DND-41 (cell line): ENCODE data around the gene NEURL1.

Experiments used
- ATAC-seq: fragments of 200-7000 bp; cut with Tn5 transposase; 3 replicates; pipeline ENCODE4 v1.9.1; 2021; ENCODE audit warnings: low read depth; ENCODE audit not compliant: insufficient read depth
- DNase-seq: peaks from one replicate; pipeline ENCODE4 v3.0.0-alpha.2; 2020
- H2AFZ ChIP-seq: 2 replicates; pipeline ENCODE4 v1.6.0; 2012; ENCODE audit warnings: low read depth, low read length
- H3K27ac ChIP-seq: 2 replicates; pipeline ENCODE4 v1.5.1; 2012; ENCODE audit warnings: low read length, inconsistent platforms
- H3K27me3 ChIP-seq: fragments of 200-600 bp; sonication (generic); 2 replicates; pipeline ENCODE4 v1.6.0; 2012; ENCODE audit warnings: low read length, mild to moderate bottlenecking, inconsistent platforms; ENCODE audit not compliant: insufficient read depth, poor library complexity
- H3K36me3 ChIP-seq: 2 replicates; pipeline ENCODE4 v1.5.1; 2012; ENCODE audit warnings: low read length, inconsistent platforms; ENCODE audit not compliant: insufficient read depth
- H3K4me1 ChIP-seq: 2 replicates; pipeline ENCODE4 v1.5.1; 2012; ENCODE audit warnings: mild to moderate bottlenecking, low read length; ENCODE audit not compliant: insufficient read depth
- H3K4me2 ChIP-seq: 2 replicates; pipeline ENCODE4 v1.6.0; 2012; ENCODE audit warnings: mild to moderate bottlenecking, moderate library complexity, low read length, inconsistent platforms; ENCODE audit not compliant: insufficient read depth
- H3K4me3 ChIP-seq, 2 experiments: fragments of 200-600 bp in 1 of 2; shearing (Covaris generic) in 1 of 2; 2 replicates each; pipeline ENCODE4 v1.5.1; 2012 to 2016; ENCODE audit warnings: inconsistent platforms in 2 of 2, low read length in 2 of 2, mild to moderate bottlenecking in 2 of 2, low read depth in 1 of 2, moderate library complexity in 1 of 2
- H3K79me2 ChIP-seq: 2 replicates; pipeline ENCODE4 v1.6.0; 2012; ENCODE audit warnings: low read length, inconsistent platforms; ENCODE audit not compliant: insufficient read depth
- H3K9ac ChIP-seq: 2 replicates; pipeline ENCODE4 v1.6.0; 2012; ENCODE audit warnings: low read depth, mild to moderate bottlenecking, inconsistent platforms, low read length, moderate library complexity
- H3K9me3 ChIP-seq: 2 replicates; pipeline ENCODE4 v1.5.1; 2012; ENCODE audit warnings: low read length, moderate library complexity, mild to moderate bottlenecking, inconsistent platforms; ENCODE audit not compliant: insufficient read depth, severe bottlenecking
- H4K20me1 ChIP-seq: 2 replicates; pipeline ENCODE4 v1.6.0; 2012; ENCODE audit warnings: low read length; ENCODE audit not compliant: insufficient read depth
- CTCF ChIP-seq: IDR thresholded peaks from 2 replicates; pipeline ENCODE4 v1.5.1; 2012; ENCODE audit warnings: borderline replicate concordance, low read length, moderate library complexity, mild to moderate bottlenecking; ENCODE audit not compliant: poor library complexity, severe bottlenecking; ENCODE audit errors: extremely low read depth
- EZH2 ChIP-seq: IDR thresholded peaks from 3 replicates; pipeline ENCODE4 v1.6.1; 2012; ENCODE audit warnings: borderline replicate concordance, low read depth, mild to moderate bottlenecking, moderate library complexity, low read length, inconsistent platforms; ENCODE audit not compliant: severe bottlenecking

Gene NEURL1

GRCh38 chr10:103602028-103602851 lies 108.7 kb downstream of the NEURL1 start:
- Histone ChIP-seq H4K20me1 (no peaks in the 10 kb centered on the region; the same call in 1 of the 2 replicates), H2AFZ (no peak overlapping the region), H3K9me3 (no peaks in the 10 kb centered on the region), H3K9ac (no peak overlapping the region), H3K4me3 (no peak overlapping the region), H3K36me3 (peaks cover 12% of the 10 kb centered on the region; the same call in 1 of the 2 replicates), H3K27me3 (no peaks in the 10 kb centered on the region), H3K4me1 (no peaks in the 10 kb centered on the region), H3K27ac (no peak overlapping the region), H3K79me2 (no peaks in the 10 kb centered on the region), H3K4me2 (no peak overlapping the region)
- ATAC-seq (no peak), DNase-seq (no peak)
- TF ChIP-seq EZH2, result no peak
- TF ChIP-seq CTCF, result no peak

DNA sequence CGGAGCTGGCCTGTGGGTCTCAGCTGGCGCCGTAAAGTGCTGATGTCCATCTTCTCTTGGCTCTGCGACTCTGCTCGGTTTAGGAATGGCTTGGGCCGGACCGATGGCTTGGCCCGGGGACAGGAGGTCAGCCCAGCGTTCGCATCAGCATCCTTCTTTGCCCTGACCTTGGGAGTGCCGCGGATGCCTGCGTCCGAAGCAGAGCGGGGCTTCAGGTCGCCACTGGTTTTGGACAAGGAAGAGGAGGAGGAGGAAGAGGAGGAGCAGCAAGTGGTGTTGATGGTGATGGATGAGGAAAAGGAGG lies 109.3 kb downstream of the NEURL1 start:
- TF ChIP-seq EZH2, result no peak
- TF ChIP-seq CTCF, result no peak
- Histone ChIP-seq H3K27ac (no peak overlapping the region), H2AFZ (no peak overlapping the region), H4K20me1 (no peaks in the 10 kb centered on the region; the same call in 1 of the 2 replicates), H3K36me3 (peaks cover 12% of the 10 kb centered on the region; the same call in 1 of the 2 replicates), H3K79me2 (no peaks in the 10 kb centered on the region), H3K9ac (no peak overlapping the region), H3K4me1 (no peaks in the 10 kb centered on the region), H3K9me3 (no peaks in the 10 kb centered on the region), H3K4me2 (no peak overlapping the region), H3K4me3 (no peak overlapping the region), H3K27me3 (no peaks in the 10 kb centered on the region)
- ATAC-seq (no peak), DNase-seq (no peak)

DNA sequence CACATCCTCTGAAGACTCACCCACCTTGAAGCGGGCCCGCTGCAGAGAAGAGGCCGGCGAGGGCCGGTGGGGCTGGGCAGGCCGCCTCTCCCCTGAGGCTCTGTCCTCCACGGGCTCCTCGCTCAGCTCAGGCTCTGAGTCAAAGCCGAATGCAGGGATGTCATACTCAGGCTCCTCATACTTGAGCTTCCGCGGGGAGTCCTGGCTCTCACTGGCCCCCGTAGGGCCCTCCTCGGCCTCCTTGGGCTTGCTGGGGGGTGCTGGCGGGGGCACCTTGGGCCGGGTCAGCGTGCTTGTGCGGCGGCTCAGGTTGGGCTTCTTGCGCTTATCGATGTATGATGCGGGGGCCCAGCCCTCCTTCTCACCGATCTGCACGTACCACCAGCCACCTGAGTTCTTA lies 109.9 kb downstream of the NEURL1 start:
- no peak overlapping the region for H3K4me3 ChIP-seq
- no peaks in the 10 kb centered on the region for H3K27me3 ChIP-seq
- H3K9ac ChIP-seq, result no peak overlapping the region
- no peak overlapping the region for H3K27ac ChIP-seq
- H4K20me1 ChIP-seq, result no peaks in the 10 kb centered on the region; the same call in 1 of the 2 replicates
- DNase-seq (no peak), ATAC-seq (no peak)
- no peaks in the 10 kb centered on the region for H3K4me1 ChIP-seq
- H3K79me2 ChIP-seq, result no peaks in the 10 kb centered on the region
- TF ChIP-seq EZH2, result no peak
- TF ChIP-seq CTCF, result no peak
- no peak overlapping the region for H3K4me2 ChIP-seq
- no peak overlapping the region for H2AFZ ChIP-seq
- peaks cover 12% of the 10 kb centered on the region; the same call in 1 of the 2 replicates for H3K36me3 ChIP-seq
- H3K9me3 ChIP-seq, result no peaks in the 10 kb centered on the region
